BE2C (cell line): Measurements from ENCODE around the gene IRAK2. TPM values are rescaled to one million over a fixed set of nuclear protein-coding genes. Genes with fewer than 3 reads are reported as not detected.
A peak's percentile ranks its signal among the peaks of the same experiment; 100 is the strongest.

Experiments
- DNase-seq: peaks from one replicate; pipeline ENCODE4 v3.0.0-alpha.2; 2020
- H3K27me3 ChIP-seq: fragments of 250-450 bp; sonication (Bioruptor Pico); 2 replicates; pipeline ENCODE4 v1.5.1; 2020; ENCODE audit warnings: mild to moderate bottlenecking
- H3K36me3 ChIP-seq: fragments of 250-450 bp; sonication (Bioruptor Pico); 2 replicates; pipeline ENCODE4 v1.5.1; 2020; ENCODE audit warnings: mild to moderate bottlenecking
- H3K4me1 ChIP-seq: fragments of 250-450 bp; sonication (Bioruptor Pico); 2 replicates; pipeline ENCODE4 v1.5.1; 2020
- H3K4me3 ChIP-seq: 2 replicates; pipeline ENCODE4 v1.5.1; 2011; ENCODE audit warnings: low read depth, low read length
- H3K9me3 ChIP-seq: fragments of 250-450 bp; sonication (Bioruptor Pico); 2 replicates; pipeline ENCODE4 v1.5.1; 2020
- CTCF ChIP-seq: IDR thresholded peaks from 2 replicates; pipeline ENCODE4 v1.5.1; 2012; ENCODE audit warnings: mild to moderate bottlenecking, low read depth, low read length
- polyA plus RNA-seq: library from polyadenylated mRNA; unstranded; fragments of >200 nt; gene quantifications from one replicate; pipeline ENCODE4 v1.2.1, GENCODE V29; 2012; ENCODE audit warnings: low read depth, missing spikeins; ENCODE audit not compliant: insufficient read length, insufficient read depth

IRAK2 gene, protein sequence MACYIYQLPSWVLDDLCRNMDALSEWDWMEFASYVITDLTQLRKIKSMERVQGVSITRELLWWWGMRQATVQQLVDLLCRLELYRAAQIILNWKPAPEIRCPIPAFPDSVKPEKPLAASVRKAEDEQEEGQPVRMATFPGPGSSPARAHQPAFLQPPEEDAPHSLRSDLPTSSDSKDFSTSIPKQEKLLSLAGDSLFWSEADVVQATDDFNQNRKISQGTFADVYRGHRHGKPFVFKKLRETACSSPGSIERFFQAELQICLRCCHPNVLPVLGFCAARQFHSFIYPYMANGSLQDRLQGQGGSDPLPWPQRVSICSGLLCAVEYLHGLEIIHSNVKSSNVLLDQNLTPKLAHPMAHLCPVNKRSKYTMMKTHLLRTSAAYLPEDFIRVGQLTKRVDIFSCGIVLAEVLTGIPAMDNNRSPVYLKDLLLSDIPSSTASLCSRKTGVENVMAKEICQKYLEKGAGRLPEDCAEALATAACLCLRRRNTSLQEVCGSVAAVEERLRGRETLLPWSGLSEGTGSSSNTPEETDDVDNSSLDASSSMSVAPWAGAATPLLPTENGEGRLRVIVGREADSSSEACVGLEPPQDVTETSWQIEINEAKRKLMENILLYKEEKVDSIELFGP
- 0.37 TPM for polyA plus RNA-seq

GRCh38 chr3:10164546-10165393 lies at the start of gene IRAK2:
IRAK2 (plus strand) TSS chr3:10164919; CDS start chr3:10164955, 36 bp downstream.
- no peaks in the 10 kb centered on the region for H3K27me3 ChIP-seq
- TF ChIP-seq CTCF: peak; percentile 37
- H3K9me3 ChIP-seq: no peaks in the 10 kb centered on the region
- peak; percentile 52 for DNase-seq
- H3K4me1 ChIP-seq: no peaks in the 10 kb centered on the region
- H3K4me3 ChIP-seq: peak within 1 kb of the TSS; percentile 58
- H3K36me3 ChIP-seq: no peaks in the 10 kb centered on the region

DNA sequence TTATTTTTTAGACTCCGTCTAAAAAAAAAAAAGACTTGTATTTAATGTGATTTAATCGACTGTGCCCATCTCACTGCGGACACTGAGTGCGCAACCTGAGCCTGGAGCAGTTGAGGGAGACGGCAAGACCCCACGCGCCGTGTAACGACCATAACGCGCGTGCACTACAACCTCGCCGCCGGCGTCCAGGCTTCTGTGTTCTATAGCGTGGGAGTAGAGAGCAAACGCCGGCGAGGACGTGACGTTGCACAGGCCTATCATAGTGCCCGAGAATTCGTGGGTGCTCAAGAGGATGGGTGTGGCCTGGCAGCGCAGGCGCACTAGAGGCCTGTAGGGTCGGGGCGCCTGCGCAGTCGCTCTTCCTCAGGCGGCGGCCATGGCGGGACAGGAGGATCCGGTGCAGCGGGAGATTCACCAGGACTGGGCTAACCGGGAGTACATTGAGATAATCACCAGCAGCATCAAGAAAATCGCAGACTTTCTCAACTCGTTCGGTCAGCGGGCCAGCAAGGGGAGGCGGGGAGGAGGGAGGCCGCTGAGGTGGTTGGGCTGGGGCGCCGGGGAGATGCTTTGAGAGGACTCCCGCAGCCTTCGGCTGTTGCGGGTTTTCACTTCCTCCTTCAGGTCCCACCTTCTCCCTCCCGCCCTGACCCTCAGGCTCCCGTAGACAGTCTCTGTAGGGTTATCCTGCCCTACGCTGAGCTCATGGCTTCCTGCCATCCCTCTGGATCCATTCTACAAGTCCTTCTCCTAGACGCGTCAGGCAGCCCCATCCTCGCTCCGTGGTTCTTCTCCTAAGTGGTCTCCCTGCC lies 49.2 kb upstream of the IRAK2 start, which contains the start of gene BRK1:
Gene BRK1, plus strand, starts transcription at position 350 of the 812 bp plus-strand sequence. Its CDS starts 27 bp downstream, at position 377.
- H3K36me3 ChIP-seq: no peaks in the 10 kb centered on the region
- DNase-seq: peak; percentile 88
- no peaks in the 10 kb centered on the region for H3K27me3 ChIP-seq
- TF ChIP-seq CTCF: no peak
- H3K4me3 ChIP-seq: peak within 1 kb of the TSS; percentile 91
- no peaks in the 10 kb centered on the region for H3K4me1 ChIP-seq
- no peaks in the 10 kb centered on the region for H3K9me3 ChIP-seq

- H3K9me3 ChIP-seq: no peaks in the 10 kb centered on the region
- TF ChIP-seq CTCF: no peak
- H3K4me1 ChIP-seq: no peaks in the 10 kb centered on the region
- no peak for DNase-seq
- peak overlapping the region; percentile 91 for H3K4me3 ChIP-seq
- H3K36me3 ChIP-seq: no peaks in the 10 kb centered on the region
- no peaks in the 10 kb centered on the region for H3K27me3 ChIP-seq
Observed at GRCh38 chr3:10116138-10116460, 48.6 kb upstream of the IRAK2 start.

DNA sequence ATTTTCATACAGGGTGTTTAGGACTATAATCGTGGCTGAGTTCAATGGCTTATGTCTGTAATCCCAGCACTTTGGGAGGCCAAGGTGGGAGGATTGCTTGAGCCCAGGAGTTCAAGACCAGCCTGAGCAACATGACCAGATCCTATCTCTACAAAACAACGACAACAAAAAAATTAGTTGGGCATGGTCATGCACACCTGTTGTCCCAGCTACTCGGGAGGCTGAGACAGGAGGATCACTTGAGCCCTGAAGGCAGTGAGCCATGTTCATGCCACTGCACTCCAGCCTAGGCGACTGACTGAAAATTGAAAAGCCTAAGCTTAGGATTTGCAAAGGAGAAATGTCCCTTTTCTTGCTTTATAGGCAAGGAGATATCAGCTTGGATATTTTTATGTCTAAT lies 47.8 kb upstream of the IRAK2 start:
- no peaks in the 10 kb centered on the region for H3K36me3 ChIP-seq
- H3K4me1 ChIP-seq: no peaks in the 10 kb centered on the region
- H3K9me3 ChIP-seq: no peaks in the 10 kb centered on the region
- TF ChIP-seq CTCF: no peak
- DNase-seq: no peak
- H3K27me3 ChIP-seq: no peaks in the 10 kb centered on the region
- peak overlapping the region; percentile 91; the same call in 1 of the 2 replicates for H3K4me3 ChIP-seq

DNA sequence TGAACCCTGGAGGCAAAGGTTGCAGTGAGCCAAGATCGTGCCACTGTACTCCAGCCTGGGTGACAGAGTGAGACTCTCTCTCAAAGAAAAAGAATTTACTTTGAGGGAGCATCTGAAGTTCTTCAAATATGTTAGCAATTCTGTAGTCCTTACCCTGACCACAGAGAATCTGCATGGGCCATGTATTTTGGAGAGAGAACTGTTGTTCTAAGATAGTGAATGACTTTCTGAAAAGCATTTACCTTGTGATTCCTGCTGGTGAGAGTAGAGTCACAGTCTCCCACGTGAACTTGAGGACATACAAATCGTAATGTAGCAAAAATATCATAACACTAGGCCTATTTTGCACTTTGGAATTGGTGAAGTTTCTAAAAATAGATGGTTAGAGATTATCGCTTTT lies 45.3 kb upstream of the IRAK2 start:
- Histone ChIP-seq H3K27me3 (no peaks in the 10 kb centered on the region), H3K4me1 (no peaks in the 10 kb centered on the region), H3K4me3 (no peak overlapping the region), H3K36me3 (no peaks in the 10 kb centered on the region), H3K9me3 (no peaks in the 10 kb centered on the region)
- no peak for DNase-seq
- TF ChIP-seq CTCF: no peak
